HL-60 (cell line): Measurements from ENCODE around the gene GSTA5.
"Not testable (repeated sequence)": the region's sequence is repeated elsewhere in the genome, so short reads cannot be mapped to it uniquely, and the experiment has no call there.

Experiments
- GABPA ChIP-seq: IDR thresholded peaks from 2 replicates; pipeline ENCODE4 v1.6.1; 2012; ENCODE audit warnings: low read depth
- POLR2AphosphoS5 ChIP-seq: IDR thresholded peaks from 2 replicates; pipeline ENCODE4 v1.6.1; 2012; ENCODE audit warnings: low read depth
- REST ChIP-seq: IDR thresholded peaks from 2 replicates; pipeline ENCODE4 v1.6.1; 2012; ENCODE audit warnings: low read depth; ENCODE audit not compliant: insufficient replicate concordance
- SPI1 ChIP-seq: IDR thresholded peaks from 2 replicates; pipeline ENCODE4 v1.6.1; 2012; ENCODE audit warnings: low read depth, mild to moderate bottlenecking, borderline replicate concordance
- TF ChIP-seq, protein P1 (sequence below): IDR thresholded peaks from one replicate; pipeline ENCODE4 v1.5.1; 2011; ENCODE audit warnings: low read length, control low read depth, inconsistent platforms; ENCODE audit not compliant: insufficient read depth

- not testable (repeated sequence) for TF ChIP-seq REST, SPI1, POLR2AphosphoS5, GABPA
- TF ChIP-seq, protein P1, sequence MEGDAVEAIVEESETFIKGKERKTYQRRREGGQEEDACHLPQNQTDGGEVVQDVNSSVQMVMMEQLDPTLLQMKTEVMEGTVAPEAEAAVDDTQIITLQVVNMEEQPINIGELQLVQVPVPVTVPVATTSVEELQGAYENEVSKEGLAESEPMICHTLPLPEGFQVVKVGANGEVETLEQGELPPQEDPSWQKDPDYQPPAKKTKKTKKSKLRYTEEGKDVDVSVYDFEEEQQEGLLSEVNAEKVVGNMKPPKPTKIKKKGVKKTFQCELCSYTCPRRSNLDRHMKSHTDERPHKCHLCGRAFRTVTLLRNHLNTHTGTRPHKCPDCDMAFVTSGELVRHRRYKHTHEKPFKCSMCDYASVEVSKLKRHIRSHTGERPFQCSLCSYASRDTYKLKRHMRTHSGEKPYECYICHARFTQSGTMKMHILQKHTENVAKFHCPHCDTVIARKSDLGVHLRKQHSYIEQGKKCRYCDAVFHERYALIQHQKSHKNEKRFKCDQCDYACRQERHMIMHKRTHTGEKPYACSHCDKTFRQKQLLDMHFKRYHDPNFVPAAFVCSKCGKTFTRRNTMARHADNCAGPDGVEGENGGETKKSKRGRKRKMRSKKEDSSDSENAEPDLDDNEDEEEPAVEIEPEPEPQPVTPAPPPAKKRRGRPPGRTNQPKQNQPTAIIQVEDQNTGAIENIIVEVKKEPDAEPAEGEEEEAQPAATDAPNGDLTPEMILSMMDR = not testable (repeated sequence)
Observed at GRCh38 chr6:52828621-52829020, 12.0 kb downstream of the GSTA5 start.
